SU-DHL-6 (cell line): ENCODE data around the gene CANX.
"Not testable (repeated sequence)": the region's sequence is repeated elsewhere in the genome, so short reads cannot be mapped to it uniquely, and the experiment has no call there.

Source experiments
- CTCF ChIP-seq: fragments of 200-600 bp; sonication (generic); IDR thresholded peaks from one replicate; pipeline ENCODE4 v1.5.1; 2017; ENCODE audit warnings: antibody characterized with exemption, mild to moderate bottlenecking, low read length, moderate library complexity; ENCODE audit not compliant: insufficient read depth, poor library complexity, severe bottlenecking
- EZH2phosphoT487 ChIP-seq: fragments of 200-600 bp; sonication (generic), shearing (Covaris generic); conservative IDR thresholded peaks from 2 replicates; pipeline ENCODE4 v1.6.1; 2018; ENCODE audit warnings: mild to moderate bottlenecking, antibody characterized with exemption, low read length, moderate library complexity, mixed read lengths

DNA sequence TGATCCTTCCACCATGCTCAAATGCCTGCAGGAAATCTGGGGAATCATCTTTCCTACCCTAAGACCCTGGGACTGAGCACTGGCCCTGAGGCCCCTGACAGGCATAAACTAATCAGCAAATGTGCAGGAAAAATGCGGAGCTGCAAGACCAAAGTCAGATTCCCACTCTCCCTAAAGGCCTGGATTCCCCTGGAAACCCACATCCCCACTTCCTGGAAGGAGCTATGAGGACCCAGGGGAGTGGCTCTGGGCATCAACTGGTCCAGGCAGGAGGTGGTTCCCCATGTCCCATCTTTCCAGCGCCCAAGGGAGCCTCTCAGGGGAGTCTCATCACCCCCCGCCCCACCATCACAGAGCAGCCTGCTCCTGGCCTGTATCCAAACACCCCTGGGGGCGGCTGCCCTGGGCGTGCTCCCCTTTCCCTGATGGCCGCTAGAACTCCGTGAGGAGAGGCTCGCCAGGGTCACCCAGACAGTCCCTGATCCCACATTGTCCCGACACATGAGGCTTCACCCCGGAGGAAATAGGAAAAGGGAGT lies 49.5 kb upstream of the CANX start:
- TF ChIP-seq CTCF, EZH2phosphoT487: not testable (repeated sequence)
